Lower lobe of right lung (tissue), 2 donors: ENCODE results near the gene BHLHE41. TPM values are rescaled to one million over a fixed set of nuclear protein-coding genes. Genes with fewer than 3 reads are reported as not detected.
A peak's percentile ranks its signal among the peaks of the same experiment; 100 is the strongest.

ENCODE experiments used
- ATAC-seq, 2 donors: fragments of 200-7000 bp; cut with Tn5 transposase; one replicate each; pipeline ENCODE4 v1.9.1; 2020 to 2022; ENCODE audit warnings: mild to moderate bottlenecking in 2 of 2, moderate library complexity in 2 of 2
- DNase-seq: peaks from one replicate; pipeline ENCODE4 v3.0.0-alpha.2; 2020
- H3K27ac ChIP-seq: fragments of 200-600 bp; one replicate; pipeline ENCODE4 v1.8.0; 2022
- H3K27me3 ChIP-seq: fragments of 200-600 bp; one replicate; pipeline ENCODE4 v1.8.0; 2022; ENCODE audit warnings: low read depth
- H3K36me3 ChIP-seq: fragments of 200-600 bp; one replicate; pipeline ENCODE4 v1.8.0; 2022; ENCODE audit warnings: mild to moderate bottlenecking
- H3K4me1 ChIP-seq: fragments of 200-600 bp; one replicate; pipeline ENCODE4 v1.8.0; 2022
- H3K4me3 ChIP-seq: fragments of 200-600 bp; one replicate; pipeline ENCODE4 v1.8.0; 2022; ENCODE audit warnings: mild to moderate bottlenecking
- H3K9me3 ChIP-seq: fragments of 200-600 bp; one replicate; pipeline ENCODE4 v1.8.0; 2022
- CTCF ChIP-seq: fragments of 200-600 bp; IDR thresholded peaks from one replicate; pipeline ENCODE4 v1.8.0; 2022; ENCODE audit warnings: antibody characterized with exemption, mild to moderate bottlenecking
- intact Hi-C: fragments of 100-400 bp; cut with DNase I; formaldehyde crosslinking; loops from one replicate; pipeline ENCODE4 v1.11.0; 2022
- total RNA-seq: library from RNA; stranded (reverse); fragmentation: NEBNext Ultra II Directional; extraction: Animal tissue kit (Norgen Biotek cat#: 25700); gene quantifications from one replicate; pipeline ENCODE4 v1.2.1, GENCODE V29; 2021
- donor health status: DM: no; HTN: yes; CAD: no; lungs with severe emphysema.

The BHLHE41 gene
- total RNA-seq, 1 donor from 2014 or later, result 125 TPM

- H3K4me1 ChIP-seq, result peaks cover 7% of the 10 kb centered on the region
- peak; percentile 93 for ATAC-seq
- peak; percentile 69 for DNase-seq
- intact Hi-C loops, result no loop called here
- H3K4me3 ChIP-seq, result no peak overlapping the region
- H3K9me3 ChIP-seq, result no peaks in the 10 kb centered on the region
- H3K27me3 ChIP-seq, result no peaks in the 10 kb centered on the region
- peak; percentile 96 for TF ChIP-seq CTCF
- no peaks in the 10 kb centered on the region for H3K36me3 ChIP-seq
- no peak overlapping the region for H3K27ac ChIP-seq
Measured at GRCh38 chr12:26097046-26097878, 27.6 kb downstream of the BHLHE41 start.

- intact Hi-C loops, result no loop called here
- no peak for DNase-seq
Measured at GRCh38 chr12:26096036-26096435, 28.8 kb downstream of the BHLHE41 start.

GRCh38 chr12:26095186-26095585, 29.7 kb downstream of the BHLHE41 start:
- Histone ChIP-seq H3K9me3 (no peaks in the 10 kb centered on the region), H3K27ac (no peak overlapping the region), H3K27me3 (no peaks in the 10 kb centered on the region), H3K36me3 (no peaks in the 10 kb centered on the region), H3K4me3 (no peak overlapping the region), H3K4me1 (peaks cover 7% of the 10 kb centered on the region)
- ATAC-seq, result no peak
- intact Hi-C loops, result no loop called here
- DNase-seq, result no peak
- no peak for TF ChIP-seq CTCF

More at GRCh38 chr12:26096036-26096435, 28.8 kb downstream of the BHLHE41 start:
- Histone ChIP-seq H3K27me3 (no peaks in the 10 kb centered on the region), H3K27ac (no peak overlapping the region), H3K4me3 (no peak overlapping the region), H3K4me1 (peaks cover 7% of the 10 kb centered on the region), H3K9me3 (no peaks in the 10 kb centered on the region), H3K36me3 (no peaks in the 10 kb centered on the region)
- ATAC-seq, result no peak
- TF ChIP-seq CTCF, result no peak

- Histone ChIP-seq H3K27ac (no peak overlapping the region), H3K4me1 (peaks cover 7% of the 10 kb centered on the region), H3K9me3 (no peaks in the 10 kb centered on the region), H3K27me3 (no peaks in the 10 kb centered on the region), H3K4me3 (no peak overlapping the region), H3K36me3 (no peaks in the 10 kb centered on the region)
- ATAC-seq (no peak), DNase-seq (no peak)
- intact Hi-C loops, result no loop called here
- no peak for TF ChIP-seq CTCF
Measured at GRCh38 chr12:26092346-26093105, 32.3 kb downstream of the BHLHE41 start.

- no peak overlapping the region for H3K27ac ChIP-seq
- no peaks in the 10 kb centered on the region for H3K9me3 ChIP-seq
- H3K4me3 ChIP-seq, result no peak overlapping the region
- TF ChIP-seq CTCF, result no peak
- no peak for ATAC-seq
- no peak for DNase-seq
- intact Hi-C loops, result no loop called here
- H3K4me1 ChIP-seq, result no peaks in the 10 kb centered on the region
- no peaks in the 10 kb centered on the region for H3K36me3 ChIP-seq
- no peaks in the 10 kb centered on the region for H3K27me3 ChIP-seq
Measured at GRCh38 chr12:26091822-26092221, 33.0 kb downstream of the BHLHE41 start.
